ENCODE measurements around the gene CISH. TPM values are rescaled to one million over a fixed set of nuclear protein-coding genes. Genes with fewer than 3 reads are reported as not detected.

Gene CISH
- total RNA-seq, 1 experiment from 2014 or later: 1.7 TPM

GRCh38 chr3:50630877-50631276, 19.3 kb upstream of the CISH start:
- H2BK20ac ChIP-seq (ENCODE audit: low read depth, low read length, poor library complexity, severe bottlenecking): no peak overlapping the region
- H3K18ac ChIP-seq (ENCODE audit: insufficient read length, low read depth, low read length): no peak overlapping the region
- H3K9me3 ChIP-seq (ENCODE audit: control insufficient read depth, low read depth, low read length): no peaks in the 10 kb centered on the region
- H3K4me1 ChIP-seq (ENCODE audit: insufficient read depth, low read length): no peaks in the 10 kb centered on the region
- no CpG with 5 or more reads among the region's 7 CpGs for WGBS (ENCODE audit: extremely low coverage, insufficient read length, low lambda C conversion rate)
- H2BK5ac ChIP-seq (ENCODE audit: insufficient read length, low read length): no peak overlapping the region
- H4K8ac ChIP-seq (replicated peaks; ENCODE audit: insufficient read length, low read depth, low read length): no peak overlapping the region
- no peak overlapping the region for H2BK120ac ChIP-seq (ENCODE audit: low read depth, low read length, poor library complexity, severe bottlenecking)
- H3K4me2 ChIP-seq (ENCODE audit: insufficient read depth, insufficient read length, low read length): no peak overlapping the region
- H3T11ph ChIP-seq (ENCODE audit: low read length): no peak overlapping the region
- no peak overlapping the region for H3K4ac ChIP-seq (ENCODE audit: low read depth, low read length)
- H4K20me1 ChIP-seq (ENCODE audit: control insufficient read depth, insufficient read depth, insufficient read length): no peaks in the 10 kb centered on the region
- Mint-ChIP-seq H3K4me1 (peaks cover 24 to 29% of the 10 kb centered on the region in 2 experiments), H3K36me3 (ENCODE audit: insufficient read depth in 1 of 3, low read depth in 3 of 3) (no peaks in the 10 kb centered on the region; a peak in 4 of 7 replicates), H3K27ac (no peak overlapping the region), H3K9me3 (no peaks in the 10 kb centered on the region), H3K27me3 (ENCODE audit: low read depth) (no peaks in the 10 kb centered on the region), H3K4me3 (no peak overlapping the region)
- no peak overlapping the region for H3K23ac ChIP-seq (ENCODE audit: insufficient read length, low read depth, low read length)
- no peaks in the 10 kb centered on the region for H3K27me3 ChIP-seq (ENCODE audit: insufficient read depth, low read length)
- H2BK12ac ChIP-seq (ENCODE audit: insufficient read length, low read depth, low read length): no peak overlapping the region
- no peak overlapping the region for H3K9ac ChIP-seq (ENCODE audit: extremely low read depth, insufficient read length, low read length)
- H3K79me2 ChIP-seq (ENCODE audit: insufficient read depth, low read length): 0 out of 2 replicates have a peak, but pooled peaks cover 2% of the 10 kb centered on the region
- no peak overlapping the region for H3K56ac ChIP-seq (ENCODE audit: insufficient read length, low read depth, low read length)
- H4K91ac ChIP-seq (ENCODE audit: insufficient read length, low read depth, low read length): no peak overlapping the region
- TF ChIP-seq CTCF (conservative IDR thresholded peaks at IDR 0.05): no peak
- H3K27ac ChIP-seq (ENCODE audit: insufficient read length, low read depth, low read length): no peak overlapping the region
- H3K14ac ChIP-seq (ENCODE audit: insufficient read depth, low read length): no peak overlapping the region
- H3K23me2 ChIP-seq (ENCODE audit: insufficient read length, low read depth, low read length, poor library complexity, severe bottlenecking): no peaks in the 10 kb centered on the region
- H4K5ac ChIP-seq (ENCODE audit: insufficient read length, low read depth, low read length): no peak overlapping the region
- H2BK15ac ChIP-seq (ENCODE audit: low read depth, low read length): no peak overlapping the region
- DNase-seq: no peak
- no peak overlapping the region for H2AFZ ChIP-seq (ENCODE audit: low read length)
- no peak overlapping the region for H2AK5ac ChIP-seq (ENCODE audit: insufficient read length, low read length)
- H3K79me1 ChIP-seq (ENCODE audit: insufficient read depth, low read depth, low read length, poor library complexity, severe bottlenecking): peaks cover 3% of the 10 kb centered on the region

Measured in H9 (cell line).